Left colon (tissue), 2 donors: Measurements from ENCODE around the gene MAPK1IP1L. TPM values are rescaled to one million over a fixed set of nuclear protein-coding genes. Genes with fewer than 3 reads are reported as not detected.
"Not testable (repeated sequence)": the region's sequence is repeated elsewhere in the genome, so short reads cannot be mapped to it uniquely, and the experiment has no call there.

Source experiments
- ATAC-seq: fragments of 200-7000 bp; cut with Tn5 transposase; one replicate; pipeline ENCODE4 v1.9.1; 2020; ENCODE audit warnings: mild to moderate bottlenecking, moderate library complexity
- DNase-seq, 2 donors: peaks; one replicate each; pipeline ENCODE4 v3.0.0-alpha.2; 2020
- intact Hi-C, 2 donors: fragments of 100-400 bp; cut with DNase I in 1 of 2; cut with micrococcal nuclease in 1 of 2; formaldehyde crosslinking; loops; one replicate each; pipeline versions ENCODE4 v1.11.2 to v1.14.0; 2022; cut with DNase I, micrococcal nuclease
- long read RNA-seq: library from polyadenylated mRNA; unstranded; transcript quantifications from one replicate; pipeline ENCODE4 v2.0.0, GENCODE V29; 2021
- total RNA-seq, 2 donors: library from RNA; stranded (reverse); fragmentation: NEBNext Ultra II Directional; extraction: Animal tissue kit (Norgen Biotek cat#: 25700); gene quantifications; one replicate each; pipeline ENCODE4 v1.2.1, GENCODE V29; 2021
- donor health status: DM: no; HTN: no; CAD: no.
- donor health status: DM: yes; HTN: yes; CAD: no.

The MAPK1IP1L gene
- 10 to 100 TPM; 69.7 to 71.7 TPM for total RNA-seq
- long read RNA-seq, partial matches to known transcripts: 29 of 49 reads
- long read RNA-seq, other reads (novel, unspliced or antisense): 20 of 49 reads

GRCh38 chr14:55051423-55052268, at the start of gene MAPK1IP1L:
Gene MAPK1IP1L (plus strand): TSS chr14:55051647. CDS start chr14:55061684, 10,037 bp downstream.
- ATAC-seq (peak; percentile 93), DNase-seq (peak; percentile 88 to 89)
- intact Hi-C loops: no loop called here

GRCh38 chr14:55005071-55005470, 46.4 kb upstream of the MAPK1IP1L start:
- intact Hi-C loops: no loop called here
- ATAC-seq (no peak), DNase-seq (no peak)

- ATAC-seq: no peak
- DNase-seq: no peak
- intact Hi-C loops: no loop called here
Measured at GRCh38 chr14:55015006-55015405, 36.4 kb upstream of the MAPK1IP1L start.

GRCh38 chr14:55019968-55020554, 31.4 kb upstream of the MAPK1IP1L start:
- no peak for DNase-seq
- intact Hi-C loops: no loop called here
- no peak for ATAC-seq

- intact Hi-C loops, ATAC-seq, DNase-seq: not testable (repeated sequence)
Measured at GRCh38 chr14:55024365-55024764, 27.1 kb upstream of the MAPK1IP1L start.

GRCh38 chr14:55025948-55026347, 25.5 kb upstream of the MAPK1IP1L start:
- intact Hi-C loops: no loop called here
- DNase-seq (no peak), ATAC-seq (no peak)

- no peak for DNase-seq
- intact Hi-C loops: no loop called here
- no peak for ATAC-seq
Measured at GRCh38 chr14:55026441-55026792, 25.0 kb upstream of the MAPK1IP1L start.

GRCh38 chr14:55026793-55027561, 24.5 kb upstream of the MAPK1IP1L start, which contains the start of the genes SOCS4 and WDHD1:
Gene SOCS4 (plus strand): TSS chr14:55027236. CDS start chr14:55043042, 15,806 bp downstream.
Gene WDHD1 (minus strand): TSS chr14:55027099. CDS start chr14:55026787, 312 bp downstream.
- DNase-seq (peak; percentile 95), ATAC-seq (peak; percentile 99)
- intact Hi-C loops: no loop called here

- ATAC-seq: no peak
- no peak for DNase-seq
- intact Hi-C loops: no loop called here
Measured at GRCh38 chr14:55028066-55028465, 23.4 kb upstream of the MAPK1IP1L start.

GRCh38 chr14:55028476-55028875, 23.0 kb upstream of the MAPK1IP1L start:
- intact Hi-C loops: no loop called here
- DNase-seq (no peak), ATAC-seq (no peak)

- intact Hi-C loops: no loop called here
- ATAC-seq (no peak), DNase-seq (no peak)
Measured at GRCh38 chr14:55031190-55031589, 20.3 kb upstream of the MAPK1IP1L start.

GRCh38 chr14:55037995-55038394, 13.5 kb upstream of the MAPK1IP1L start:
- intact Hi-C loops, DNase-seq, ATAC-seq: not testable (repeated sequence)

GRCh38 chr14:55038708-55039107, 12.7 kb upstream of the MAPK1IP1L start:
- DNase-seq: no peak
- ATAC-seq: no peak
- intact Hi-C loops: no loop called here

- DNase-seq: no peak
- no peak for ATAC-seq
- intact Hi-C loops: no loop called here
Measured at GRCh38 chr14:55043528-55043927, 7.9 kb upstream of the MAPK1IP1L start.

- ATAC-seq (no peak), DNase-seq (no peak)
- intact Hi-C loops: no loop called here
Measured at GRCh38 chr14:55045087-55045486, 6.4 kb upstream of the MAPK1IP1L start.

- DNase-seq (no peak), ATAC-seq (no peak)
- intact Hi-C loops: no loop called here
Measured at GRCh38 chr14:55047301-55048053, 4.0 kb upstream of the MAPK1IP1L start.

GRCh38 chr14:55048900-55049436, 2.5 kb upstream of the MAPK1IP1L start:
- ATAC-seq (no peak), DNase-seq (no peak)
- intact Hi-C loops: no loop called here

- intact Hi-C loops: no loop called here
- ATAC-seq (no peak), DNase-seq (no peak)
Measured at GRCh38 chr14:55051165-55051422, 353 bp upstream of the MAPK1IP1L start.
